MG63 (cell line): ENCODE data around the gene CD68. TPM values are rescaled to one million over a fixed set of nuclear protein-coding genes. Genes with fewer than 3 reads are reported as not detected.
A peak's percentile ranks its signal among the peaks of the same experiment; 100 is the strongest.

Experiments
- DNase-seq: peaks from one replicate; pipeline ENCODE4 v3.0.0-alpha.2; 2020
- H3K27me3 ChIP-seq: fragments of 250-450 bp; sonication (Bioruptor Pico); 2 replicates; pipeline ENCODE4 v1.5.1; 2020; ENCODE audit warnings: mild to moderate bottlenecking, moderate library complexity
- H3K36me3 ChIP-seq: fragments of 250-450 bp; sonication (Bioruptor Pico); 2 replicates; pipeline ENCODE4 v1.5.1; 2020; ENCODE audit warnings: mild to moderate bottlenecking, moderate library complexity
- H3K4me3 ChIP-seq: fragments of 250-450 bp; sonication (Bioruptor Pico); 2 replicates; pipeline ENCODE4 v1.5.1; 2020; ENCODE audit warnings: mild to moderate bottlenecking, moderate library complexity
- H3K9me3 ChIP-seq: fragments of 250-450 bp; sonication (Bioruptor Pico); 2 replicates; pipeline ENCODE4 v1.5.1; 2020; ENCODE audit warnings: mild to moderate bottlenecking, moderate library complexity
- total RNA-seq: library from RNA; depleted of rRNA; stranded (reverse); fragments of >200 nt; shearing (Covaris generic); gene quantifications from 2 replicates; pipeline ENCODE4 v1.2.3, GENCODE V29; 2014; ENCODE audit warnings: low replicate concordance; rRNA removed

CD68 gene, protein sequence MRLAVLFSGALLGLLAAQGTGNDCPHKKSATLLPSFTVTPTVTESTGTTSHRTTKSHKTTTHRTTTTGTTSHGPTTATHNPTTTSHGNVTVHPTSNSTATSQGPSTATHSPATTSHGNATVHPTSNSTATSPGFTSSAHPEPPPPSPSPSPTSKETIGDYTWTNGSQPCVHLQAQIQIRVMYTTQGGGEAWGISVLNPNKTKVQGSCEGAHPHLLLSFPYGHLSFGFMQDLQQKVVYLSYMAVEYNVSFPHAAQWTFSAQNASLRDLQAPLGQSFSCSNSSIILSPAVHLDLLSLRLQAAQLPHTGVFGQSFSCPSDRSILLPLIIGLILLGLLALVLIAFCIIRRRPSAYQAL
- 12.6 and 17.3 TPM in 2 replicates for total RNA-seq

DNA sequence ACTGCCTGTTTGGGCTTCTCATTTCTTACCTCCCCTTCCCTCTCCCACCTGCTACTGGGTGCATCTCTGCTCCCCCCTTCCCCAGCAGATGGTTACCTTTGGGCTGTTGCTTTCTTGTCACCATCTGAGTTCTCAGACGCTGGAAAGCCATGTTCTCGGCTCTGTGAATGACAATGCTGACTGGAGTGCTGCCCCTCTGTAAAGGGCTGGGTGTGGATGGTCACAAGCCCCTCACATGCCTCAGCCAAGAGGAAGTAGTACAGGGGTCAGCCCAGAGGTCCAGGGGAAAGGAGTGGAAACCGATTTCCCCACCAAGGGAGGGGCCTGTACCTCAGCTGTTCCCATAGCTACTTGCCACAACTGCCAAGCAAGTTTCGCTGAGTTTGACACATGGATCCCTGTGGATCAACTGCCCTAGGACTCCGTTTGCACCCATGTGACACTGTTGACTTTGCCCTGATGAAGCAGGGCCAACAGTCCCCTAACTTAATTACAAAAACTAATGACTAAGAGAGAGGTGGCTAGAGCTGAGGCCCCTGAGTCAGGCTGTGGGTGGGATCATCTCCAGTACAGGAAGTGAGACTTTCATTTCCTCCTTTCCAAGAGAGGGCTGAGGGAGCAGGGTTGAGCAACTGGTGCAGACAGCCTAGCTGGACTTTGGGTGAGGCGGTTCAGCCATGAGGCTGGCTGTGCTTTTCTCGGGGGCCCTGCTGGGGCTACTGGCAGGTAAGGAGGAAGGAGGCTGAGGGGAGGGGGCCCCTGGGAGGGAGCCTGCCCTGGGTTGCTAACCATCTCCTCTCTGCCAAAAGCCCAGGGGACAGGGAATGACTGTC is at the start of gene CD68:
CD68 (plus strand) TSS at position 638 of the 833 bp plus-strand sequence; CDS start at position 678, 40 bp downstream.
- Histone ChIP-seq H3K36me3 (peaks cover 44% of the 10 kb centered on the region), H3K9me3 (no peaks in the 10 kb centered on the region), H3K27me3 (no peaks in the 10 kb centered on the region), H3K4me3 (peak within 1 kb of the TSS; percentile 30)
- peak; percentile 82 for DNase-seq

DNA sequence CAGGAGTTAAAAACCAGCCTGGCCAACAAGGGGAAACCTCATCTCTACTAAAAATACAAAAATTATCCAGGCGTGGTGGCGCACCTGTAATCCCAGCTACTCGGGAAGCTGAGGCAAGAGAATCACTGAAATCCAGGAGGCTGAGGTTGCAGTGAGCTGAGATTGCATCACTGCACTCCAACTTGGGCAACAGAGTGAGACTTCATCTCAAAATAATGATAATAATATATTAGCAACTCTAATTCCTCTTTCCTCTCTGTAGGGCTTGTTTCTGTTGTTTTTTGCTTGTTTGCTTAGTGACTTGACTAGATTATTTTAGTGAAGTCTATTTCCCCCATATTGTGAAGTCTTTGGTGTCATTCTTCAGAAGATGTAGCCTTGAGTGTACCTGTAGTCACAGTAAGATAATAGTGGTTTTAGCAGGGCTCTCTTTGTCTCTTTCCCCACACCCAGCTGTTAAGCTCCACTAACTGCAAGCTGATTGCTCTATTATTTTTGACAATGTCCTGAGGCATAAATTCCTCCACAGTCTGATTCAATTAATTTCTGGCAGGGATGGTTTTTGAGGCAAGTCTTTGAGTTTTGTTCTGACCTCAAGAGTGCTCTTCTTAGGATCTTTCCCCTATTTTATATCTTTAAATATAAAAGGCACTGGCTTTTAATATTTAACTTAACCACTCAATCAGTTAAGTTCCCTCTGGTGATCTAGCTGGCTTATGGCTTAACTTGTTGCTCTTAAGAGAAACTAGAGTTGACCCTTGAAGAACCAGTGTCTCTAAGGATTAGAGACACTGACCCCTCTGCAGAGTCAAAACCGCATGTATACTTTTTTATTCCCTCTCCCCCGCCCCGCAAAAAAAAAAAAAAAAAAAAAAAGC is 49.2 kb upstream of the CD68 start:
- no peaks in the 10 kb centered on the region for H3K27me3 ChIP-seq
- no peak overlapping the region for H3K4me3 ChIP-seq
- peaks cover 2% of the 10 kb centered on the region; the same call in 1 of the 2 replicates for H3K9me3 ChIP-seq
- no peak for DNase-seq
- no peaks in the 10 kb centered on the region for H3K36me3 ChIP-seq

DNA sequence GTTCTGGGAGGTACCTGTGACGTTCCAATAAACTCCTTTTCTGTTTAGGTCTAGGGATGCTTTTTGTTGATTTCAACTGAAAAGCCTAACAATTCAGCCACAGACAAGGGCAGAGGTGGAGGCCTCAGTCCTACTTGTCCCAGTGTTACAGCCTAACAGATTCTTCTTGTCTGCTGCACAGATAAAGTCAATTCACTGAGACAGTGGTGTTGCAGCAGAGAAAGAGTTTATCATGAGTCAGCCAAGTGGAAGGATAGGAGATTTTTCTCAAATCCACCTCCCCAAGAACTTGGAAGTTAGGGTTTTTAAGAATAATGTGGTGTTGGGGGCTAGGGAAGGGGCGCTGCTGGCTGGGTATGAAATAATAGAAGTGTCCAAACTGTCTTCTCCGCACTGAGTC is 41.4 kb upstream of the CD68 start:
- Histone ChIP-seq H3K27me3 (no peaks in the 10 kb centered on the region), H3K36me3 (no peaks in the 10 kb centered on the region), H3K4me3 (no peak overlapping the region), H3K9me3 (peaks cover 5% of the 10 kb centered on the region; the same call in 1 of the 2 replicates)
- DNase-seq: no peak

DNA sequence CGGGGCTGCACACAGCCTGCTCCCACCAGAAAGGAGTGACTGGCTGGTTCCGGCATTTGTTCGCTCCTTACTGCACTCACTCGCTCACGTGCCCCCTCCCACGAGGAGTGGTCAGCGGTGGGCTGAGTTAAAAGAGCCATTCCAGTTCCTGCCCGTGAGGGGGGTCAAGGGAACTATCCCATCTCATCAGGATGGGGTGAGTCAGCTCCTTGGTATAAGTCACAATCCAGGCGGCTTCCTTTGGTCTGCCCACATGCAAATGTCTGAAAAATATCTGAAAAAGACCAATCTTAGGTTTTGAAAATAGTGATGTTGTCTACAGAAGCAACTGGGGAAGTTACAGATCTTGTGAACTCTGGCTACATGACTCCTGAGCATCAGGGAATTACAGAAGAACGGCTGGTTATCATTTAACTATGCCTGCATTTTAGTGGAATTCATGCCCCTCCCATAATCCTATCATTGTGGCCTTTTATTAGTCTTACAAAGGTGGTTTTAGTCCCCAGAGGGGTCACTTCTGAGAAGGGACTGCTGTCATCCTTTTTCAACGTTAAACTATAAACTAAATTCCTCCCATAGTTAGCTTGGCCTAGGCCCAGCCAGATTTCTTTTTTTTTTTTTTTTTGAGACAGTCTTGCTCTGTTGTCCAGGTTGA is 40.4 kb upstream of the CD68 start:
- H3K9me3 ChIP-seq: peaks cover 5% of the 10 kb centered on the region; the same call in 1 of the 2 replicates
- no peaks in the 10 kb centered on the region for H3K27me3 ChIP-seq
- H3K4me3 ChIP-seq: no peak overlapping the region
- no peak for DNase-seq
- H3K36me3 ChIP-seq: no peaks in the 10 kb centered on the region

DNA sequence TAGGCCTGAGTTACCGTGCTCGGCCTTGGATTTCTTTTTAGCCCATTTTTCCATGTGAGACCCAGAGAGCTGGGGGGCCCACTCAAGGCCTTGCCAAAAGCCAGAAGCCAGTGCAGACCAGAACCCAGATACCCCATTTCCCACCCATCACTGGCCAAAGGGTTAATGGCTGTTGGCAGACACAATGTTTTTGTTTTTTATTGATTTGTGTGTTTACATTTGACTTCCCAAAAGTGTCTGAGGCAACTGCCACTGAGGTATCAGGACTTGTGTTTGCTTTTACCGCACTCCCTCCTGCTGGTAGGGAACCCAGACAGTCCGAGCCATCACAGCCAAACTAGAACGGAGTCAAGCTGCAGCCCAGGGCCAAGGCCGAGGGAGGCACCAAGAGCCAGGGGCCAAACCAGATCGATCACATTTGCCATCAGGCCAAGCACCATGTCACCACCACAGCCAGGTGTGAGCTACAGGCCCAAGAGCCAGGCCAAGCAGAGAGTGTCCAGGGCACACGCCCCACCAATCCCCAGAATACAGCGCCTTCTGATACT is 38.3 kb upstream of the CD68 start:
- H3K27me3 ChIP-seq: no peaks in the 10 kb centered on the region
- no peaks in the 10 kb centered on the region for H3K36me3 ChIP-seq
- peaks cover 5% of the 10 kb centered on the region; the same call in 1 of the 2 replicates for H3K9me3 ChIP-seq
- DNase-seq: no peak
- H3K4me3 ChIP-seq: no peak overlapping the region

DNA sequence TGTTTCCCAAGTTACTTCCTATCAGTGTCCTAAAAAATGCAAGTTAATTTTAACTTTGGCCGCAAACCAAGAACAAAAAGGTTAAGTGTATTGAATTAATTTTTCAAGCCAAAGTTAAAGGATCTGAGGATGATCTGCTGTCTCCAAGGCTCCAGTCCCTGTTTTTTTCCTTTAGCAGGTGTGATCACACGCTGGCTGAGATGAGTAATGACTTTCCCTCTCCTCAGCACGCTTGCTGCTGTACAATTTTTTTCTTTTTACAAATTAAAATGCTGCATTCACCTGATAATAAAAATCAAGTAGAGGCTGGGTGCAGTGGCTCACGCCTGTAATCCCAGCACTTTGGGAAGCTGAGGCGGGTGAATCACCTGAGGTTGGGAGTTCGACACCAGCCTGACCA is 34.5 kb upstream of the CD68 start:
- Histone ChIP-seq H3K27me3 (no peaks in the 10 kb centered on the region), H3K9me3 (no peaks in the 10 kb centered on the region)
- DNase-seq: no peak

DNA sequence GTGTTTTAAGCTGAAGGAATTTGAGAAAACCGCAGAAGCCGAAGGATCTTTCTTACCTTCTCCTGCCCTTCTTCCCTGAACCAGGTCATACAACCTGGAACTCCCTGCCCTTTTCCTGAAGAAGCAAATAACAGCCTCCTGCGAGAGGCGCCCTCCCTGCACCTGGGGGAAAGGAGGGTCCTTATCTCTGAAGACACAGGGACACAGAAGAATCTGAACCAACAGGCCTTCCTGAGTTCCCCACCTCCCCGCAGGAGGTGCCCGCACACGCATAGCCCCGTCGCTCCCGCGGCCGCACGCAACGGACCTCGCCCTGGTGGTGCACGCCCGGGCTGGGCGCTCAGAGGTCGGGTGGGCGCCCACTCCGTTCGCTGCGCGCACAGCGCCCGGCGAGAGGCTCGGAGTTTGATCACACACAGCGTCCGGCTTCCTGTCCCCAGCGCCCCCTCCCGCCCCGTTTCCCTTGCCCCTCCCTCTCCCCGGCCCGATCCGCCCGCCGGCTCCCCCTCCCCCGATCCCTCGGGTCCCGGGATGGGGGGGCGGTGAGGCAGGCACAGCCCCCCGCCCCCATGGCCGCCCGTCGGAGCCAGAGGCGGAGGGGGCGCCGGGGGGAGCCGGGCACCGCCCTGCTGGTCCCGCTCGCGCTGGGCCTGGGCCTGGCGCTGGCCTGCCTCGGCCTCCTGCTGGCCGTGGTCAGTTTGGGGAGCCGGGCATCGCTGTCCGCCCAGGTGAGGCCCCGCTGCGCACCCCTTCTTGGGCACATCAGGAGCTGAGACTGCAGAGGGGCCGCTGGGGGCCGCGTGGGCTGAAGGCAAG is 30.6 kb upstream of the CD68 start, which contains the start of gene TNFSF12:
TNFSF12 (plus strand) TSS at position 474 of the 816 bp plus-strand sequence; CDS start at position 570, 96 bp downstream.
- no peaks in the 10 kb centered on the region for H3K27me3 ChIP-seq
- peak; percentile 31 for DNase-seq
- H3K36me3 ChIP-seq: no peaks in the 10 kb centered on the region
- H3K4me3 ChIP-seq: peak within 1 kb of the TSS; percentile 48
- H3K9me3 ChIP-seq: no peaks in the 10 kb centered on the region

More for the DNA sequence above, 34.5 kb upstream of the CD68 start:
- no peaks in the 10 kb centered on the region for H3K36me3 ChIP-seq
- H3K4me3 ChIP-seq: no peak overlapping the region

DNA sequence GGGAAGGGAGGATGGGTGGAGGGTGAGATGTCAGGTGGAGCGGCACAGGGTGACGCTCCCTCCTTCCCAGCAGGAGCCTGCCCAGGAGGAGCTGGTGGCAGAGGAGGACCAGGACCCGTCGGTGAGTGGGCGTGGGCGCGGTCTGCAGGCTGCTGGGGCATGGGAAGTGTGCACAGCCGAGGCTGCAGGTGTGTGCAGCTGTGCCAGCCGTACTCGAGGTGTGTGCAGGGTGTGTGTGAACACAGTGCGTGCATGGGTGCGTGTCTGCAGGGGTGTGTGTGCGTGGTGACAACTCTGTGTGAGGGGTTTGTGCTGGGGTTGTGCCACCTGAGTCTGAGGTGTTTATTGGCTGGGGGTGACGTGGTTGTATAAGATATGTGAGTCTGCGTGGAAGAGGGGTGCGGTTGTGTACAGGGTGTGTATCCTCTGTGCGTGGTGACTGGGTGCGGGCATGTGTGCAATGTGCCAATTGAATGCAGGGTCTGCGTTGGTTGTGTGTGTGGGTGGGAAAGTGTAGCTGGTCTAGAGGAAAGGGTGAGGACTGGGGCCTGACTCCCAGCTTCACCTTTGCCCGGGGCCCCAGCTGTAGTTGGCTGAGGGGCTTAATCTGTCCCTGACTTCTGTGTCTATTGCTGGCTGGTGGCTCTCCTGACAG is 29.9 kb upstream of the CD68 start:
- Histone ChIP-seq H3K27me3 (no peaks in the 10 kb centered on the region), H3K9me3 (no peaks in the 10 kb centered on the region), H3K36me3 (no peaks in the 10 kb centered on the region), H3K4me3 (peak overlapping the region; percentile 48; the same call in 1 of the 2 replicates)
- no peak for DNase-seq

DNA sequence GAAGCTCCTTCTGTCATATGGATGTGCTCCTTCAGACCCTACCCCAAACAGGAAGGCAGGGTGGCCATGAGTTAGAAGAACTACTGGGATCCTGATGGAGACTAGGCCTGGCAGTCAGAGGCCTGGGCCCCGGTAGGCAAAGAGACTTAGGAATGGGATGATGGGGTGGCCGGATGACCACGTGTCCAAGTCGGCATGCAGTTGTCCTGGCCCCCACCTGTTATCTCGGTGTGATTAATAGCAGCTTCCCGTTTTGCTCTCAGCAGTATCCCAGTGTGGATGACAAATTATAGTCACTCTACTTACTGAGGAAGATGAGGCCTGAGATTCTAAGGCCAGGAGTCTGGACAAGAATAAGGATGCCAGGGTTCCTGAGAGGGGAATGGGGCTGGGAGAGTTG is 29.1 kb upstream of the CD68 start:
- H3K9me3 ChIP-seq: no peaks in the 10 kb centered on the region
- no peak overlapping the region for H3K4me3 ChIP-seq
- H3K27me3 ChIP-seq: no peaks in the 10 kb centered on the region
- no peak for DNase-seq
- no peaks in the 10 kb centered on the region for H3K36me3 ChIP-seq

DNA sequence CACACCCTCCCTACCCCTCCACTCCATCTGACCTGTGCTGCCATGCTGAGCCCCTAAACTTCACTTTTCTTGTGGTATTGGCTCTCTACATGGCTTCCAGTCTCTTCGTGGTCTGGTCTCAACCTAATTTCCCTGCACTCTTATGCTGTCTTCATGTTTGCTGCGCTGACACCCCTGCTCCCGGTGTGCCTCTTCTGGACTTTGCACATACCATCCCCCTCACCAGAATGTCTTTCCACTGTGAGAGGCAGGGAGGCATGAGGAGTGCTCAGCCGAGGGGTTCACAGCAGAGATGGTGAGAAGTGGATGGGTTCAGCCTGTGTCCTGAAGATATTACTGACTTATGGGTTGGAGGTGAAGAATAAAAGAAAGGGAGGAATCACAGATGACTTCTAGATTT is 28.0 kb upstream of the CD68 start:
- Histone ChIP-seq H3K9me3 (no peaks in the 10 kb centered on the region), H3K4me3 (no peak overlapping the region), H3K27me3 (no peaks in the 10 kb centered on the region), H3K36me3 (no peaks in the 10 kb centered on the region)
- no peak for DNase-seq

DNA sequence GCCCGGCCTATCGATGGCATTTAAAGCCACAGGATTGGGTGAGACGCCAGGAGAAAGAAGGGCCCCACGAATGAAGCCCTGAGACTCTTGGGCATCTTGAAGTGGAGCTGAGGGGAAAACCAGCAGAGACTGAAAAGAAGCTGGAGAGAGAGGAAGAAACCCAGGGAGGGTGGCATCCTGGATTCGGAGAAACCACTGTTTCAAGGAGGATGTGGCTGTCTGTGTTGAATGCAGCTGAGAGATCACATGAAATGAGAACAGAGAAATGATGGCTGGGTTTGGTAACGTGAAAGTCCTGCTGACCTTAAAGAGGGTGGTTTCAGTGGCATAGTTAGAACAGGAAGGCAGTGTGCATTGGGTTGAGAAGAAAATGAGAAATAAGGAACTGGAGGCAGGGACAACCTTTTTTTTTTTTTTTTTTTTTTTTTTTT is 26.8 kb upstream of the CD68 start:
- H3K4me3 ChIP-seq: no peak overlapping the region
- DNase-seq: no peak
- H3K9me3 ChIP-seq: no peaks in the 10 kb centered on the region
- H3K27me3 ChIP-seq: no peaks in the 10 kb centered on the region
- H3K36me3 ChIP-seq: no peaks in the 10 kb centered on the region

DNA sequence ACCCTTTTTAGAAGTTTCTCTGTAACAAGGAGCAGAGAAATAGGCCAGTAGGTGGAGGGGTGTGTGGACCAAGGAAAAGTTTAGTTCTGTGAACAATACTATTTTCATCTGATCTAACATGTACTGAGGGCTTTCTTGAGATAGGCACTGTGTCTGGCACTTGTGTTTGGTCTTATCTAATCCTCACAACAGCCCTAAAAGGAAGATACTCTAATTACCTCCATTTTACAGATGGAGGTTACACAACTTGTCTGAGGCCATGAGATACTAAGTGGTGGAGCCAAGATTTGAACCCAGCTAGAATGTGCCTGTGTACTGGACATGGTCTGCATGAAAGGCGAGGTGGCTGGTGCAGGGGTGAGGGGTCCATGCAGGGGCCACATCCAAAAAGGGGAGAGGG is 26.1 kb upstream of the CD68 start:
- no peak overlapping the region for H3K4me3 ChIP-seq
- H3K9me3 ChIP-seq: no peaks in the 10 kb centered on the region
- DNase-seq: no peak
- H3K27me3 ChIP-seq: no peaks in the 10 kb centered on the region
- no peaks in the 10 kb centered on the region for H3K36me3 ChIP-seq

DNA sequence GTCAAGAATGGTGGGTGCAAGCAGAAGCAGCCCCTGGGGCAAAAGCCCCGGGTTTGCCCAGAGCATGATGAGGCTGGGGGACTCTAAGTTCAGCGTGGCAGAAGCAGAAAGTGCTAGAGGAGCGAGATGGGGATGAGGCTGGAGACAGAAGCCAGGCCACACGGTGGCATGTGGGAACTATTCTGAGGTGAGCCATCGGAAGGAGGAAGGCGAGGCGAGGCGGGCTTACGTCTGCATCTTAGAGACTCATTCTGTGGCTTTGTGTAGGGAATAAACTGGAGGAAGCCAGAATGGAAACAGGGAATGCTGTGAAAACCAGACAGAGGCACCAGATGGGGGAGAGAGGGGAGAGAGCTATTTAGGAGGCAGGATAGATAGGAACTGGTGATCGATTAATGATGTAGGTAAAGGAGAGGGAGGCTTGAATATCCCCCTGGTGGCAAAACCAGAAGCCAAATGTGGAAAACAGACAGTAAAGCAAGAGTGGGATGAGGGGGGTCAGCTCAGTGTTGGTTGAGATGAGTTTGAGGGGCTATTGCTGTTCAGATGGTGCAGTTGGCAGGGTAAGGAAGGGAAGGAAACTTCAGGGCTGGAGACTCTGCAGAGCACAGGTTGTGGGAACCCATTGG is 24.0 kb upstream of the CD68 start:
- H3K36me3 ChIP-seq: no peaks in the 10 kb centered on the region
- DNase-seq: no peak
- no peaks in the 10 kb centered on the region for H3K27me3 ChIP-seq
- H3K9me3 ChIP-seq: no peaks in the 10 kb centered on the region
- no peak overlapping the region for H3K4me3 ChIP-seq

DNA sequence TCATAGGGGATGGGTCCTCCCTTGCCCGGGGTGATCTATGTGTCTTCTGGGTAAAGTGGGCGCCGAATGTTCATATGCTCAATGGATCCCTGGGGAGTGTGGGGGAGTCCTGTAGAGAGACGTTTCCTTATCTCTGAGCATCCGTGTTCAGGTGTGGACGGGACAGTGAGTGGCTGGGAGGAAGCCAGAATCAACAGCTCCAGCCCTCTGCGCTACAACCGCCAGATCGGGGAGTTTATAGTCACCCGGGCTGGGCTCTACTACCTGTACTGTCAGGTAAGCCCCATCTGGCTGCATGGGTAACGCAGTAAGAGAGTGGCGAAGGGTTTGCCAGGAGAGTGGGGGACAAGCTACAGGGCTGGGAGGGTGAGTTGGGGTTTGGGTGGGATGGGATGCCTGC is 22.8 kb upstream of the CD68 start:
- no peaks in the 10 kb centered on the region for H3K36me3 ChIP-seq
- H3K4me3 ChIP-seq: no peak overlapping the region
- no peaks in the 10 kb centered on the region for H3K9me3 ChIP-seq
- no peaks in the 10 kb centered on the region for H3K27me3 ChIP-seq
- DNase-seq: no peak
